Panc1 (cell line): Measurements from ENCODE around the gene ABCD2.

Experiments used
- CTCF ChIP-seq: fragments of 450-650 bp; IDR thresholded peaks from 2 replicates; pipeline ENCODE4 v1.5.1; 2017; ENCODE audit warnings: mild to moderate bottlenecking
- POLR2AphosphoS5 ChIP-seq: IDR thresholded peaks from 2 replicates; pipeline ENCODE4 v1.6.1; 2012; ENCODE audit warnings: mild to moderate bottlenecking, low read depth, low read length, moderate library complexity
- REST ChIP-seq, 2 experiments: IDR thresholded peaks; 2 replicates each; pipeline ENCODE4 v1.6.1; 2011 to 2012; ENCODE audit warnings: low read depth in 2 of 2, control low read depth in 1 of 2, low read length in 1 of 2, mild to moderate bottlenecking in 1 of 2, moderate library complexity in 1 of 2; ENCODE audit not compliant: insufficient read depth in 1 of 2
- SIN3A ChIP-seq: IDR thresholded peaks from 2 replicates; pipeline ENCODE4 v1.6.1; 2012; ENCODE audit warnings: low read depth, mild to moderate bottlenecking, low read length, moderate library complexity, borderline replicate concordance; ENCODE audit not compliant: insufficient read depth
- TCF7L2 ChIP-seq: IDR thresholded peaks from 2 replicates; pipeline ENCODE4 v1.6.1; 2011; ENCODE audit warnings: mild to moderate bottlenecking, low read depth, low read length, inconsistent platforms

- TF ChIP-seq CTCF = no peak
- TF ChIP-seq SIN3A = no peak
- TF ChIP-seq TCF7L2 = no peak
- no peak for TF ChIP-seq POLR2AphosphoS5
- no peak for TF ChIP-seq REST (IDR thresholded peaks at IDR 0.05; ENCODE audit: insufficient read depth in 1 of 2, low read depth in 2 of 2, low read length in 1 of 2)
Observed at GRCh38 chr12:39605996-39606395, 13.6 kb downstream of the ABCD2 start.
